ENCODE data around the gene ZMYND8.
A peak's percentile ranks its signal among the peaks of the same experiment; 100 is the strongest.

ZMYND8 gene

GRCh38 chr20:47332381-47333206 lies 23.9 kb downstream of the ZMYND8 start:
- DNase-seq (ENCODE audit: low spot score) = no peak

GRCh38 chr20:47330933-47331708 lies 25.4 kb downstream of the ZMYND8 start:
- DNase-seq (ENCODE audit: low spot score) = peak; percentile 41

GRCh38 chr20:47330071-47330470 lies 26.4 kb downstream of the ZMYND8 start:
- no peak for DNase-seq (ENCODE audit: low spot score)

- no peak for DNase-seq (ENCODE audit: low spot score)
These were observed 28.4 kb downstream of the ZMYND8 start for GRCh38 chr20:47328129-47328528.

GRCh38 chr20:47327711-47328110 lies 28.8 kb downstream of the ZMYND8 start:
- no peak for DNase-seq (ENCODE audit: low spot score)

GRCh38 chr20:47326658-47327268 lies 29.7 kb downstream of the ZMYND8 start:
- no peak for DNase-seq (ENCODE audit: low spot score)

GRCh38 chr20:47325242-47325641 lies 31.3 kb downstream of the ZMYND8 start:
- no peak for DNase-seq (ENCODE audit: low spot score)

- DNase-seq (ENCODE audit: low spot score) = no peak
These were observed 35.3 kb downstream of the ZMYND8 start for GRCh38 chr20:47320990-47321805.

- DNase-seq (ENCODE audit: low spot score) = no peak
These were observed 36.8 kb downstream of the ZMYND8 start for GRCh38 chr20:47319517-47320252.

GRCh38 chr20:47318586-47319516 lies 37.6 kb downstream of the ZMYND8 start:
- DNase-seq (ENCODE audit: low spot score) = peak; percentile 42

- DNase-seq (ENCODE audit: low spot score) = no peak
These were observed 38.4 kb downstream of the ZMYND8 start for GRCh38 chr20:47318027-47318585.

- peak; percentile 69 for DNase-seq (ENCODE audit: low spot score)
These were observed 39.2 kb downstream of the ZMYND8 start for GRCh38 chr20:47317127-47317895.

- no peak for DNase-seq (ENCODE audit: low spot score)
These were observed 39.7 kb downstream of the ZMYND8 start for GRCh38 chr20:47316776-47317126.

- no peak for DNase-seq (ENCODE audit: low spot score)
These were observed 41.0 kb downstream of the ZMYND8 start for GRCh38 chr20:47315339-47316056.

- no peak for DNase-seq (ENCODE audit: low spot score)
These were observed 41.7 kb downstream of the ZMYND8 start for GRCh38 chr20:47314647-47315338.

- no peak for DNase-seq (ENCODE audit: low spot score)
These were observed 44.4 kb downstream of the ZMYND8 start for GRCh38 chr20:47311967-47312681.

GRCh38 chr20:47311211-47311610 lies 45.3 kb downstream of the ZMYND8 start:
- no peak for DNase-seq (ENCODE audit: low spot score)

Data from activated CD4-positive, alpha-beta T cell treated with anti-CD3 and anti-CD28 coated beads, Interleukin-2, Interleukin-4, amounts not matched to agents 100 ng/mL and 50 ng/mL, durations not matched to agents 16 hours and 8 hours (primary cell).